ENCODE measurements around the gene PHF20.

Gene PHF20

DNA sequence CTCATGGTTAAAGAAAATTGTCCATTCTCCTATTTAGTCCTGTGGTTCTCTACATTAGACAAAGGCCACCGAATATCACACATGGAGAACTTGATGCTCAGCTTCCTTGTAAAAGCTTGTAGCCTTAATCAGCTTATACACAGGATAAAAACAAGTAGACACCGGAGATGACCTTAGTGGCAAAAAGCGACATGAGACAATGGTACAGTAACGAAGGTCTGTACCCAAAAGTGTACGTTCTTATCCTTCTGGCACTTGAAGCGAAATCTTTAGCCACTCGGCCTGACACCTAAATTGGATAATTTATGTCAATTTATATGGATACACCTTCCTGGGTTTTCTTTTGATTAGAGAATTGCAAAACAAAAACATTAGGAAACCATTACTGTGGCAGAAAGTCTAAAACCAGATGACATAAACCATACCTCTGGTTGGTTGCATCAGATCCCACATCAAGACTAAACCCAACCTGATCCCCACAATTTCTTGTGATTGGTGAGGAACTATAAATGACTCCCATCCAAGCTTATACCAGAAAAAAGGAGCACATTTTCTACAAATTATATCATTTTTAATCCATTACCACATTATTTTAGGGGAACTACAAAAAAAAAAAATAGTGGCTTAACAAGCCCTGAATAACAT is 35.9 kb upstream of the PHF20 start:
- no peaks in the 10 kb centered on the region for H3K27me3 ChIP-seq (ENCODE audit: insufficient read depth, poor library complexity, severe bottlenecking)
- TF ChIP-seq, protein P1, sequence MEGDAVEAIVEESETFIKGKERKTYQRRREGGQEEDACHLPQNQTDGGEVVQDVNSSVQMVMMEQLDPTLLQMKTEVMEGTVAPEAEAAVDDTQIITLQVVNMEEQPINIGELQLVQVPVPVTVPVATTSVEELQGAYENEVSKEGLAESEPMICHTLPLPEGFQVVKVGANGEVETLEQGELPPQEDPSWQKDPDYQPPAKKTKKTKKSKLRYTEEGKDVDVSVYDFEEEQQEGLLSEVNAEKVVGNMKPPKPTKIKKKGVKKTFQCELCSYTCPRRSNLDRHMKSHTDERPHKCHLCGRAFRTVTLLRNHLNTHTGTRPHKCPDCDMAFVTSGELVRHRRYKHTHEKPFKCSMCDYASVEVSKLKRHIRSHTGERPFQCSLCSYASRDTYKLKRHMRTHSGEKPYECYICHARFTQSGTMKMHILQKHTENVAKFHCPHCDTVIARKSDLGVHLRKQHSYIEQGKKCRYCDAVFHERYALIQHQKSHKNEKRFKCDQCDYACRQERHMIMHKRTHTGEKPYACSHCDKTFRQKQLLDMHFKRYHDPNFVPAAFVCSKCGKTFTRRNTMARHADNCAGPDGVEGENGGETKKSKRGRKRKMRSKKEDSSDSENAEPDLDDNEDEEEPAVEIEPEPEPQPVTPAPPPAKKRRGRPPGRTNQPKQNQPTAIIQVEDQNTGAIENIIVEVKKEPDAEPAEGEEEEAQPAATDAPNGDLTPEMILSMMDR (IDR thresholded peaks at IDR 0.05; ENCODE audit: insufficient read depth, low read length) = no peak
- TF ChIP-seq, protein P2, sequence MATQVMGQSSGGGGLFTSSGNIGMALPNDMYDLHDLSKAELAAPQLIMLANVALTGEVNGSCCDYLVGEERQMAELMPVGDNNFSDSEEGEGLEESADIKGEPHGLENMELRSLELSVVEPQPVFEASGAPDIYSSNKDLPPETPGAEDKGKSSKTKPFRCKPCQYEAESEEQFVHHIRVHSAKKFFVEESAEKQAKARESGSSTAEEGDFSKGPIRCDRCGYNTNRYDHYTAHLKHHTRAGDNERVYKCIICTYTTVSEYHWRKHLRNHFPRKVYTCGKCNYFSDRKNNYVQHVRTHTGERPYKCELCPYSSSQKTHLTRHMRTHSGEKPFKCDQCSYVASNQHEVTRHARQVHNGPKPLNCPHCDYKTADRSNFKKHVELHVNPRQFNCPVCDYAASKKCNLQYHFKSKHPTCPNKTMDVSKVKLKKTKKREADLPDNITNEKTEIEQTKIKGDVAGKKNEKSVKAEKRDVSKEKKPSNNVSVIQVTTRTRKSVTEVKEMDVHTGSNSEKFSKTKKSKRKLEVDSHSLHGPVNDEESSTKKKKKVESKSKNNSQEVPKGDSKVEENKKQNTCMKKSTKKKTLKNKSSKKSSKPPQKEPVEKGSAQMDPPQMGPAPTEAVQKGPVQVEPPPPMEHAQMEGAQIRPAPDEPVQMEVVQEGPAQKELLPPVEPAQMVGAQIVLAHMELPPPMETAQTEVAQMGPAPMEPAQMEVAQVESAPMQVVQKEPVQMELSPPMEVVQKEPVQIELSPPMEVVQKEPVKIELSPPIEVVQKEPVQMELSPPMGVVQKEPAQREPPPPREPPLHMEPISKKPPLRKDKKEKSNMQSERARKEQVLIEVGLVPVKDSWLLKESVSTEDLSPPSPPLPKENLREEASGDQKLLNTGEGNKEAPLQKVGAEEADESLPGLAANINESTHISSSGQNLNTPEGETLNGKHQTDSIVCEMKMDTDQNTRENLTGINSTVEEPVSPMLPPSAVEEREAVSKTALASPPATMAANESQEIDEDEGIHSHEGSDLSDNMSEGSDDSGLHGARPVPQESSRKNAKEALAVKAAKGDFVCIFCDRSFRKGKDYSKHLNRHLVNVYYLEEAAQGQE (IDR thresholded peaks at IDR 0.05; ENCODE audit: insufficient replicate concordance, low read depth) = no peak
- no peak for TF ChIP-seq GABPA (IDR thresholded peaks at IDR 0.05; ENCODE audit: low read depth)
- no peak for TF ChIP-seq SPI1 (IDR thresholded peaks at IDR 0.05; ENCODE audit: borderline replicate concordance, low read depth)
- no peak for TF ChIP-seq POLR2AphosphoS5 (IDR thresholded peaks at IDR 0.05; ENCODE audit: low read depth)
- no peak for DNase-seq (ENCODE audit: low read depth in 1 of 2, low spot score in 1 of 2)
- H3K27ac ChIP-seq (replicated peaks) = no peak overlapping the region
- no peak overlapping the region for H3K4me3 ChIP-seq (replicated peaks; ENCODE audit: insufficient read depth, low read length)

GRCh38 chr20:35737865-35738333 is 33.9 kb upstream of the PHF20 start:
- Histone ChIP-seq H3K4me3 (replicated peaks; ENCODE audit: insufficient read depth, low read length) (no peak overlapping the region), H3K27ac (replicated peaks) (no peak overlapping the region), H3K27me3 (ENCODE audit: insufficient read depth, poor library complexity, severe bottlenecking) (no peaks in the 10 kb centered on the region)
- DNase-seq (ENCODE audit: low read depth in 1 of 2, low spot score in 1 of 2) = no peak
- TF ChIP-seq GABPA (IDR thresholded peaks at IDR 0.05; ENCODE audit: low read depth) (no peak), POLR2AphosphoS5 (IDR thresholded peaks at IDR 0.05; ENCODE audit: low read depth) (no peak), SPI1 (IDR thresholded peaks at IDR 0.05; ENCODE audit: borderline replicate concordance, low read depth) (no peak)
- TF ChIP-seq, protein P2 (IDR thresholded peaks at IDR 0.05; ENCODE audit: insufficient replicate concordance, low read depth) = no peak
- TF ChIP-seq, protein P1 (IDR thresholded peaks at IDR 0.05; ENCODE audit: insufficient read depth, low read length) = no peak

GRCh38 chr20:35738410-35739179 is 33.2 kb upstream of the PHF20 start:
- no peak for DNase-seq (ENCODE audit: low read depth in 1 of 2, low spot score in 1 of 2)
- Histone ChIP-seq H3K27ac (replicated peaks) (no peak overlapping the region), H3K27me3 (ENCODE audit: insufficient read depth, poor library complexity, severe bottlenecking) (no peaks in the 10 kb centered on the region), H3K4me3 (replicated peaks; ENCODE audit: insufficient read depth, low read length) (no peak overlapping the region)
- TF ChIP-seq, protein P2 (IDR thresholded peaks at IDR 0.05; ENCODE audit: insufficient replicate concordance, low read depth) = no peak
- TF ChIP-seq, protein P1 (IDR thresholded peaks at IDR 0.05; ENCODE audit: insufficient read depth, low read length) = no peak
- TF ChIP-seq SPI1 (IDR thresholded peaks at IDR 0.05; ENCODE audit: borderline replicate concordance, low read depth) = no peak
- TF ChIP-seq POLR2AphosphoS5 (IDR thresholded peaks at IDR 0.05; ENCODE audit: low read depth) = no peak

Data from HL-60 (cell line).